ENCODE results near the gene GANC.

DNA sequence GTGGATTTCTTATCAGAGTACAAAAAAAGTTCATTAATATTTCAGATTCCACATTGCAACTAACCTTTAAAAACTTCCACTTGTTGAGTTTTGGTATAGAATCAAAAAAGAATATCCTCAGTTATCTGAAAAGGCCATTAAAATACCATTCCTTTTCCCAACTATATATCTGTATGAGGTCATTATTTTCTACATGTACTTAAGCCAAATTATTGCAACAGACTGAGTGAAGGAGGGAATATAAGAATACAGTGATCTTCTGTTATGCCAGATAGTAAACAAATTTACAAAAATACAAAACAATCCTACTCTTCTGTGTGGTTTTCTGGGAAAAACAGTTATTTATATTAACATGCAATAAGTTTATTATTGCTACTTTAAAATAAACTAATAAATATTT is 5.7 kb upstream of the GANC start:
- TF ChIP-seq POLR2AphosphoS2 (conservative IDR thresholded peaks at IDR 0.05; ENCODE audit: low read length): no peak
- TF ChIP-seq, protein P1, sequence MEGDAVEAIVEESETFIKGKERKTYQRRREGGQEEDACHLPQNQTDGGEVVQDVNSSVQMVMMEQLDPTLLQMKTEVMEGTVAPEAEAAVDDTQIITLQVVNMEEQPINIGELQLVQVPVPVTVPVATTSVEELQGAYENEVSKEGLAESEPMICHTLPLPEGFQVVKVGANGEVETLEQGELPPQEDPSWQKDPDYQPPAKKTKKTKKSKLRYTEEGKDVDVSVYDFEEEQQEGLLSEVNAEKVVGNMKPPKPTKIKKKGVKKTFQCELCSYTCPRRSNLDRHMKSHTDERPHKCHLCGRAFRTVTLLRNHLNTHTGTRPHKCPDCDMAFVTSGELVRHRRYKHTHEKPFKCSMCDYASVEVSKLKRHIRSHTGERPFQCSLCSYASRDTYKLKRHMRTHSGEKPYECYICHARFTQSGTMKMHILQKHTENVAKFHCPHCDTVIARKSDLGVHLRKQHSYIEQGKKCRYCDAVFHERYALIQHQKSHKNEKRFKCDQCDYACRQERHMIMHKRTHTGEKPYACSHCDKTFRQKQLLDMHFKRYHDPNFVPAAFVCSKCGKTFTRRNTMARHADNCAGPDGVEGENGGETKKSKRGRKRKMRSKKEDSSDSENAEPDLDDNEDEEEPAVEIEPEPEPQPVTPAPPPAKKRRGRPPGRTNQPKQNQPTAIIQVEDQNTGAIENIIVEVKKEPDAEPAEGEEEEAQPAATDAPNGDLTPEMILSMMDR (IDR thresholded peaks at IDR 0.05): no peak

Data from A549 (cell line).